Measurements from ENCODE around the gene TJAP1. TPM values are rescaled to one million over a fixed set of nuclear protein-coding genes. Genes with fewer than 3 reads are reported as not detected.
"Not testable (repeated sequence)": the region's sequence is repeated elsewhere in the genome, so short reads cannot be mapped to it uniquely, and the experiment has no call there.

TJAP1 gene
- total RNA-seq, 4 donors from 2014 or later, result 21.4 to 58.6 (median 45.7) TPM

GRCh38 chr6:43454290-43454695, 23.1 kb upstream of the TJAP1 start:
- Histone ChIP-seq H3K36me3 (peaks cover 0 to 34% (median 0%) of the 10 kb centered on the region in 3 donors), H3K9me3 (no peaks in the 10 kb centered on the region), H3K4me1 (peaks cover 0 to 21% (median 3%) of the 10 kb centered on the region in 4 donors), H3K4me3 (peak overlapping the region; percentile 33 to 61 (median 56)), H3K27me3 (peaks cover 0 to 6% of the 10 kb centered on the region in 2 donors), H3K27ac (no peak overlapping the region)
- no peak for DNase-seq
- TF ChIP-seq POLR2A (IDR thresholded peaks at IDR 0.05) (no peak), CTCF (IDR thresholded peaks at IDR 0.05) (peak; percentile 94 to 95 (median 94))

GRCh38 chr6:43454696-43455530, 22.5 kb upstream of the TJAP1 start:
- no peaks in the 10 kb centered on the region for H3K9me3 ChIP-seq
- H3K27me3 ChIP-seq, result peaks cover 0 to 6% of the 10 kb centered on the region in 2 donors
- DNase-seq, result peak; percentile 76 to 92 (median 89)
- peaks cover 0 to 21% (median 3%) of the 10 kb centered on the region in 4 donors for H3K4me1 ChIP-seq
- peak in 2 of 6 experiments; percentile 3 for TF ChIP-seq CTCF (IDR thresholded peaks at IDR 0.05)
- TF ChIP-seq POLR2A (IDR thresholded peaks at IDR 0.05), result no peak
- H3K4me3 ChIP-seq, result peak overlapping the region; percentile 33 to 61 (median 56)
- peaks cover 0 to 28% (median 0%) of the 10 kb centered on the region in 3 donors for H3K36me3 ChIP-seq
- peak overlapping the region in 1 of 4 donors; percentile 62 for H3K27ac ChIP-seq

GRCh38 chr6:43455531-43456428, 21.6 kb upstream of the TJAP1 start, which contains the start of gene DLK2:
Gene DLK2, minus strand, starts transcription at chr6:43455548. Its CDS starts 723 bp downstream, at chr6:43454825.
- peaks cover 0 to 21% (median 3%) of the 10 kb centered on the region in 4 donors for H3K4me1 ChIP-seq
- peaks cover 0 to 6% of the 10 kb centered on the region in 2 donors for H3K27me3 ChIP-seq
- no peak for TF ChIP-seq CTCF (IDR thresholded peaks at IDR 0.05)
- no peak for TF ChIP-seq POLR2A (IDR thresholded peaks at IDR 0.05)
- peak within 1 kb of the TSS; percentile 33 to 61 (median 56) for H3K4me3 ChIP-seq
- H3K27ac ChIP-seq, result peak within 1 kb of the TSS in 1 of 4 donors; percentile 62
- DNase-seq, result peak in 2 of 3 donors; percentile 34 to 63
- no peaks in the 10 kb centered on the region for H3K9me3 ChIP-seq
- peaks cover 0 to 19% (median 0%) of the 10 kb centered on the region in 3 donors for H3K36me3 ChIP-seq

GRCh38 chr6:43457643-43458042, 19.7 kb upstream of the TJAP1 start:
- peaks cover 0 to 5% (median 0%) of the 10 kb centered on the region in 3 donors for H3K36me3 ChIP-seq
- TF ChIP-seq POLR2A (IDR thresholded peaks at IDR 0.05), result no peak
- TF ChIP-seq CTCF (IDR thresholded peaks at IDR 0.05), result no peak
- no peak for DNase-seq
- peaks cover 0 to 21% (median 3%) of the 10 kb centered on the region in 4 donors for H3K4me1 ChIP-seq
- H3K27ac ChIP-seq, result no peak overlapping the region
- H3K27me3 ChIP-seq, result peaks cover 0 to 6% of the 10 kb centered on the region in 2 donors
- H3K4me3 ChIP-seq, result no peak overlapping the region
- no peaks in the 10 kb centered on the region for H3K9me3 ChIP-seq

- H3K4me3 ChIP-seq, H3K9me3 ChIP-seq, H3K36me3 ChIP-seq, H3K27me3 ChIP-seq, DNase-seq, H3K27ac ChIP-seq: not testable (repeated sequence)
- peaks cover 0 to 21% (median 3%) of the 10 kb centered on the region in 4 donors for H3K4me1 ChIP-seq
These were observed 19.2 kb upstream of the TJAP1 start for GRCh38 chr6:43458154-43458553.

Data from Peyer's patch (tissue), 4 donors.